ENCODE measurements around the gene KRTAP12-2.
"Not testable (repeated sequence)": the region's sequence is repeated elsewhere in the genome, so short reads cannot be mapped to it uniquely, and the experiment has no call there.

The KRTAP12-2 gene

DNA sequence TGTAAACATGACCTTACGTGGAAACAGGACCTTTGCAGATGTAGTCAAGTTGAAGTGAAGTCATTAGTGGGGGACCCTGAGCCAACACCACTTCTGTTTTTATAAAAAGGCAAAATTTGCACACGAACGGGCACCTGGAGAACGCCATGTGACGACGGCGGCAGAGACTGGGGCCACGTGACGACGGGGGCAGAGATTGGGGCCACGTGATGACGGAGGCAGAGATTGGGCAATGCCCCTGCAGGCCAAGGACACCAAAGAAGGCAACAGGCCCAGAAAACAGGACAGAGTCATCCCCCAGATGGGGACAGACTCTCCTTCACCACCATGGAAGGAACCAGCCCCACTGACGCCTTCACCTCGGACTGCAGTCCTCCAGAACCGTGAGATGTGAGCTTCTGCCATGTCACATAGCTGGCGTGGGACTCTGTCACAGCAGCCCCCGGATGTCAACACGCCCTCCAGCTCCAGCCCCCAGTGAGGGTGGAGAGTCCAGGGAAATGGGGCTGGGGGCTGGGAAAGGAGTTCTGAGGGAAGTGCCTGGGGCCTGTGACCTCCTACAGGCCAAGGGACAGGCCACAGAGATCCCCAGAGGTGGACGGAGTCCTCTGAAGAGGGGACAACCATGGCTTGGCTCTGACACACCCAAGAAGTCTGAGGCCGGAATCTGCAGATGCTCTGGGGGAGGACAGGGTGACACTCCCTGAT is 16.3 kb downstream of the KRTAP12-2 start:
- DNase-seq (ENCODE audit: low read depth in 2 of 2) = no peak

GRCh38 chr21:44649521-44650100 is 17.1 kb downstream of the KRTAP12-2 start:
- no peak for DNase-seq (ENCODE audit: low read depth in 2 of 2)

GRCh38 chr21:44648557-44649311 is 18.0 kb downstream of the KRTAP12-2 start:
- DNase-seq (ENCODE audit: low read depth in 2 of 2) = no peak

DNA sequence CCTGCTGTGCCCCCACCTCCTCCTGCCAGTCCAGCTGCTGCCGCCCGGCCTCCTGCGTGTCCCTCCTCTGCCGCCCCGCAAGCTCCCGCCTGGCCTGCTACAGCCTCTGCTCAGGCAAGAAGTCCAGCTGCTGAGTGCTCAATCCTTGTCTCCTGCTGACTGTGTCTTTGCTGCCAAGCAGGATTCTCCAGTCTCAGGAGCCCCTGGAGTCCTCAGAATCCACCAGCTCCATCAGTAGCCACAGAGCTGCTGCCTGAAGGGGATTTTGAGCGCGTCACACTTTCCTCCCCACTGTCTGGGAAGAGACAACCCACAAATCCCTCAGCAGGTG is 19.5 kb downstream of the KRTAP12-2 start:
- DNase-seq (ENCODE audit: low read depth in 2 of 2) = no peak

DNA sequence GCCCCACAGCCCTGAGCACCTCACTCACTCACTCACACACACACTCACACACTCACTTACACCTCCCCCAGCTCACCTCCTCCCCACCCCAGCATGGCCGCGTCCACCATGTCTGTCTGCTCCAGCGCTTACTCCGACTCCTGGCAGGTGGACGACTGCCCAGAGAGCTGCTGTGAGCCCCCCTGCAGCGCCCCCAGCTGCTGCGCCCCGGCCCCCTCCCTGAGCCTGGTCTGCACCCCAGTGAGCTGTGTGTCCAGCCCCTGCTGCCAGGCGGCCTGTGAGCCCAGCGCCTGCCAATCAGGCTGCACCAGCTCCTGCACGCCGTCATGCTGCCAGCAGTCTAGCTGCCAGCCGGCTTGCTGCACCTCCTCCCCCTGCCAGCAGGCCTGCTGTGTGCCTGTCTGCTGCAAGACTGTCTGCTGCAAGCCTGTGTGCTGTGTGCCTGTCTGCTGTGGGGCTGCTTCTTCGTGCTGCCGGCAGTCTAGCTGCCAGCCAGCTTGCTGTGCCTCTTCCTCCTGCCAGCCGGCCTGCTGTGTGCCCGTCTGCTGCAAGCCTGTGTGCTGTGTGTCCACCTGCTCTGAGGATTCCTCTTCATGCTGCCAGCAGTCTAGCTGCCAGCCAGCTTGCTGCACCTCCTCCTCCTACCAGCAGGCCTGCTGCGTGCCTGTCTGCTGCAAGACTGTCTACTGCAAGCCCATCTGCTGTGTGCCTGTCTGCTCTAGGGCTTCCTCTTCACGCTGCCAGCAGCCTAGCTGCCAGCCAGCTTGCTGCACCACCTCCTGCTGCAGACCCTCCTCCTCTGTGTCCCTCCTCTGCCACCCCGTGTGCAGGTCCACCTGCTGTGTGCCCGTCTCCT is 20.1 kb downstream of the KRTAP12-2 start, which contains the start of gene KRTAP10-11:
KRTAP10-11 (plus strand) TSS at position 49 of the 856 bp plus-strand sequence; CDS start at position 94, 45 bp downstream.
- not testable (repeated sequence) for DNase-seq (ENCODE audit: low read depth in 2 of 2)

- no peak for DNase-seq (ENCODE audit: low read depth in 2 of 2)
These were observed 21.8 kb downstream of the KRTAP12-2 start for GRCh38 chr21:44644878-44645277.

DNA sequence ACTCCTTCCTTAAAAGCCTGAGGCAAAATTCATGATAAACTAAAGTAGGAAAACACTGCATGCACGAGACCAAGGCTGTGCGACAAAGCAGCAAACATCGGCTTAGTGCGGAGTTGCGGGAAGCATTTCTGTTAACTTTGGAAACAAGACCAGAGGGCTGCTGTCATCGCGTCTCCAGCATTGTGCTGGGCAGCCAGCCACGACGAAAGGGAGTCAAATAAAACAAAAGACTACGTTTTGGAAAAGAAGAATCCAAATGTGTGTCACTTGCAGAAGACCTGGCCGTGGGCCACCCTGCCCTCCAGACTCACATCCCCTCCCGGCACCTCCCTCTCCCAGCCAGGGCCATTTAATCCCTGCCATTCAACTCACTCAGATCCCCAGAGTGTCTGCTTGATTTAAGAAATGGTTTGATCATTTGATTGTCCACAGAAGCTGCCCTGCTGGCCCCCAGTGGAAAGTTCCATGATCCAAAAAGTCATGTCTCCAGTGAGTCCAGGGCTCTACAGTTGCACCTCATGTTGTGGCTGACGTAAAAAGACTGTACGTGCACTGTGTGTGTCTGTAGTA is 22.9 kb downstream of the KRTAP12-2 start:
- DNase-seq (ENCODE audit: low read depth in 2 of 2) = no peak

DNA sequence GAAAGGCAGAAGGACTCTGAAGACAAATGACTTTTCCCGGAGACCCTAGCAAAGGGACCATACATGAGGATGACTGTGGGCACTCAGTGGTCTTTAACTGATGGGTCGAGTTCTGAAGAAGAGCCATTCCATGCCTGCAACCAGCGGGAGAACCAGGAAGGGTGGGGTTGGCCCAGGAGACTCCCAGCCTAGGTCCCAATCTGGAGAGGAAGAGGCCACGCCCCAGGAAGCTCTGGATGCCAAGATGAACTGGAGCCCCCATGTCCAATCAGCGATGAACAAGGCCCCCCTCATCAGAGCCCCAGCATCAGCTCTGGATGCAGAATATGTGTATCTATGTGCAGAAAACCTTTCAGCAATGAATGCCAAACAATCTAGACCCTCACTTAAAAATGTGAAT is 26.0 kb downstream of the KRTAP12-2 start:
- DNase-seq (ENCODE audit: low read depth in 2 of 2) = no peak

GRCh38 chr21:44639331-44639655 is 27.4 kb downstream of the KRTAP12-2 start:
- no peak for DNase-seq (ENCODE audit: low read depth in 2 of 2)

DNA sequence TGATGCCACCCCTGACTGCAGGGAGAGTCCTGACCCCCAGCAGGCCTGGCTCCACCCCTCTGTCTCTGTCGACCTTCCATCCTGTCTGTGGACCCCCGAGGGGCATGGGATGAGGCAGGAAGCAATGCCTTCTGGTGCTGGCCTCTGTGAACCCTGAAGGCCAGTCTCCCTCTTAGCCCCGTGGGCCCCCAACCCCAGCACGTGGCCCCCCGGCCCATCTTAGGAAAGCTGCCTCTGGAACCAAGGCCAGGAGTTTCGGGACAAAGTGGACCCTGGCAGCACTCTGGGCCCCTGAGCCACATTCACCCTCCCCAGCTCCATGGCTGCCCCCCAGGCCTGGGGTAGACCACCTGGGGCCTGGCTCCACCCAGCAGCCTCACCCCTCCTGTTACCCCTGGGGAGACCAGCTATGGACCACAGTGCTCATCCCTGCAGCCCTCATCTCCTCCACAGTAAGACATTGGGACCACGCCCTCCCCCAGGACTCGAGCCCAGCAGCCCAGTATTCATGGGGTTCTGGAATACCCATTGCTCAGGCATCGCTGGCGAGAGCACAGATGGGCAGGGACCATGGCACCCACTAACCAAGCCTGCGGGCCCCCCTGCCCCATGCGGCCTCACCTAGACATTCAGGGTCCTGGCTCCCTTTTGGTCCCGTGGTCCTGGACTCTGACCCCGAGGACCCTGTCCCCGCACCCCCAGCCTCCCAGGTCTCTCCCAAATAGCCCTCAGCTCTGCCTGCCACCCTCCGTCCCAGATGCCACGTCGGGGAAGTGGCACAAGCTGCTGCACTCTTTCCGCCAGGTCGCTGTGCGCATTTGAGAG is 28.0 kb downstream of the KRTAP12-2 start:
- not testable (repeated sequence) for DNase-seq (ENCODE audit: low read depth in 2 of 2)

DNA sequence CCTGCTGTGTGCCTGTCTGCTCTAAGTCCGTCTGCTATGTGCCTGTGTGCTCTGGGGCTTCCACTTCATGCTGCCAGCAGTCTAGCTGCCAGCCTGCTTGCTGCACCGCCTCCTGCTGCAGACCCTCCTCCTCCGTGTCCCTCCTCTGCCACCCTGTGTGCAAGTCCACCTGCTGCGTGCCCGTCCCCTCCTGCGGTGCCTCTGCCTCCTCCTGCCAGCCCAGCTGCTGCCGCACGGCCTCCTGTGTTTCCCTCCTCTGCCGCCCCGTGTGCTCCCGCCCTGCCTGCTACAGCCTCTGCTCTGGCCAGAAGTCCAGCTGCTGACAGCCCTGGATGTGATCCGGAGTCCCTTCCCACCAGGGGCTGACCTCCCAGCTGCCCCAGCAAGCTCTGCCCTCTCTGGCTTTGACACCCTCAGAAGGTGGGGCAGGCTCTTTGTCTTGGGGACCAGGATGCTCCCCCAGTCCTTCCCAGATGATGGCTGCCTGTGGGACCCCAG is 28.8 kb downstream of the KRTAP12-2 start:
- DNase-seq (ENCODE audit: low read depth in 2 of 2) = not testable (repeated sequence)

- DNase-seq (ENCODE audit: low read depth in 2 of 2) = no peak
These were observed 29.5 kb downstream of the KRTAP12-2 start, which contains the start of gene KRTAP10-10 for GRCh38 chr21:44637018-44637850. Gene KRTAP10-10 (plus strand): TSS chr21:44637356. CDS start chr21:44637418, 62 bp downstream.

DNA sequence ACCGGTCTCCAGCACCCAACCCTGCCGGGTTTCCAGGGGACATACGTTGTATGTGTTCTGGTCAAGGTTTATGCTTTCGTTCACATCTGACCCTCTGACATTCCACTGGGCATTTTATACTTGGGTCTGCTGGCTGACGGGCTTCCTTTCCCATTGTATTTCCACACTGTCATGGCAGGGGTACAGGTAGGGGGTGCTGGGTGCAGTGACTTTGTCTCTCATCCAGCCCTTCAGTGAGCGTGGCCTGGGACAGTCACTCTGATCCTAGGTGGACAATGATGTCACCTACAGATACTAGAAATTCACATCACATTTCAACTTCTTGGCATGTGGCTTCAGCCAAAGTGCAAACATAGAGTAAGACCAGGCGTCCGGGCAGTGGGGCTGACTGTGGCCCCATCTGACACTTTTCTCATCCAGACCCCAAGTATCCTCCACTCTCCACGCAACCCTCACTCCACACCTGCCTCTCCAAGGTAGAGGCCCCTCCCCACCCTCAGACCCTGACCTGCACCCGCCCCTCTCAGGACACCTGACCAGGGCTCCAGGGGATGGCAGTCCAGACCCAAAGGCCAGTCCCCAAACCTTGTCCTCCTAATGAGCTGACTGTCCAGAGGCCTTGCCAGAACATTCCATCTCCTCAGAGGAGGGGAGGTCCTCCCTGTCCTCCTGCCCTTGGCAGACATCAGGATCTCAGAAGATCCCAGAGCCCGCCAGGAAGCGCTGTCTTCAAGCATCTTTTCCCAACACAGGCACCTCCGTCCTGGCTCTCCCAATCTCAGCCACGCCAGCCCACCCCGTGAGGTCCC is 30.3 kb downstream of the KRTAP12-2 start:
- no peak for DNase-seq (ENCODE audit: low read depth in 2 of 2)

DNA sequence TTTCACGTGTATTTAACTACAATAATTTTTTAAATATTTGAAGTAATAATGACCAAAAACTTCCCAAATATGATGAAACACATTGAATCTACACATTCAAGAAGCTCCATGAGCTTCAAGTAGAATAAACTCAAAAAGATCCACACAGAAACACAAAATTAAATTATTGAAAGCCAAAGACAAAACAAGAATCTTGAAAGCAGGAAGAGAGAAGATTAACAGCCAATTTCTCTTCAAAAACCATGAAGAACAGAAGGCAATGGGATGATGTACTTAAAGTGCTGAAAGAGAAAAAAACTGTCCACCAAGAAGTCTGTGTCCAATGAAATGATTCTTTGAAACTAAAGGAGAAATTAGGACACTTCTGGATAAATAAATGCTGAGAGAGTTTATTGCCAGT is 34.7 kb downstream of the KRTAP12-2 start:
- no peak for DNase-seq (ENCODE audit: low read depth in 2 of 2)

GRCh38 chr21:44630440-44630839 is 36.3 kb downstream of the KRTAP12-2 start:
- no peak for DNase-seq (ENCODE audit: low read depth in 2 of 2)

DNA sequence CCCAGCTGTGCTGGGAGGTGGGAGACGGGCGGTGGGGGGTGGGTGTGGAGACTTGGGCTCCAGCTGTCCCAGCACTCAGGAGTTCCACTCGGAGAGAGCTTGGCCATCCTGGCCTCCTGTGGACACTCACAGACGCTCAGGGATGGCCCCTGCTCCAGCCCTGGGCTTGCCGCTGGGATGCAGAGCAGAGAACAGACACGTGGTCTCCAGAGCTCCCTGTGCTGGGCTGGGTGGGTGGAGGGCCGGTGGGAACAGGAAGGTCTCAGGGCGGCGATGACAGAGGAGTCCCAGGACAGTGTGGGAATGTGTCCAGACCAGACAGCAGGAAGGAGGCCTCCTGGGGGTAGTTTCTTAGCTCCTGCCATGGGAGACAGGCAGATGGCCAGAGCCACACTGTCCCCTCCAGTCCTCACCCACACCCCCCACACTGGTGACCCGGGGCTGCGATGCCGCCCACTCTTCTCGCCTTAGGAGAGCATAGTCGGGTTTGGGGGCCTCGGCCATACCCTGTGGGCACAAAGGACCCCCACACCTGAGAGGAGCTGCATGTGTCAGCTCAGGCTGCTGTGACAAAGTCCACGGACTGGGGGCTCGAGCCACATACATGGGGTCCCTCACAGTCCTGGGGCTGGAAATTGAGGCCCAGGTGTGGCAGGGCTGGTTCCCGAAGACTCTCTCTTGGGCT is 37.9 kb downstream of the KRTAP12-2 start:
- DNase-seq (ENCODE audit: low read depth in 2 of 2) = no peak

GRCh38 chr21:44627831-44628233 is 38.9 kb downstream of the KRTAP12-2 start:
- DNase-seq (ENCODE audit: low read depth in 2 of 2) = not testable (repeated sequence)

DNA sequence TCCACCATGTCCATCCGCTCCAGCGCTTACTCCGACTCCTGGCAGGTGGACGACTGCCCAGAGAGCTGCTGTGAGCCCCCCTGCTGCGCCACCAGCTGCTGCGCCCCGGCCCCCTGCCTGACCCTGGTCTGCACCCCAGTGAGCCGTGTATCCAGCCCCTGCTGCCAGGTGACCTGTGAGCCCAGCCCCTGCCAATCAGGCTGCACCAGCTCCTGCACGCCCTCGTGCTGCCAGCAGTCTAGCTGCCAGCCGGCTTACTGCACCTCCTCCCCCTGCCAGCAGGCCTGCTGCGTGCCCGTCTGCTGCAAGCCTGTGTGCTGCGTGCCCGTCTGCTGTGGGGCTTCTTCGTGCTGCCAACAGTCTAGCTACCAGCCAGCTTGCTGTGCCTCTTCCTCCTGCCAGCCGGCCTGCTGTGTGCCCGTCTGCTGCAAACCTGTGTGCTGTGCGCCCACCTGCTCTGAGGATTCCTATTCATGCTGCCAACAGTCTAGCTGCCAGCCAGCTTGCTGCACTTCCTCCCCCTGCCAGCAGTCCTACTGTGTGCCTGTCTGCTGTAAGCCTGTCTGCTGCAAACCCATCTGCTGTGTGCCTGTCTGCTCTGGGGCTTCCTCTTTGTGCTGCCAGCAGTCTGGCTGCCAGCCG is 39.4 kb downstream of the KRTAP12-2 start:
- DNase-seq (ENCODE audit: low read depth in 2 of 2) = not testable (repeated sequence)

Data from stimulated activated CD8-positive, alpha-beta memory T cell treated with anti-CD3 and anti-CD28 coated beads, Interleukin-7, amount 100 ng/mL, for 1 hour (primary cell).